Activated naive CD8-positive, alpha-beta T cell treated with anti-CD3 and anti-CD28 coated beads, Interleukin-2, amount 10 ng/mL, durations not matched to agents 7 days and 5 days (primary cell): ENCODE results near the gene SLC46A2. TPM values are rescaled to one million over a fixed set of nuclear protein-coding genes. Genes with fewer than 3 reads are reported as not detected.

ENCODE experiments used
- ATAC-seq: fragments of 150-1000 bp; cut with Tn5 transposase; one replicate; pipeline ENCODE4 v1.10.0; 2021; ENCODE audit warnings: low read depth, moderate library complexity
- POLR2A ChIA-PET: fragments of 350-600 bp; sonication (Branson Sonifier 250); formaldehyde crosslinking; loops from one replicate; lab custom pipeline; 2021; ENCODE audit warnings: antibody characterized with exemption; lab: Charles Lee
- DNase-seq: peaks from one replicate; pipeline ENCODE4 v3.0.0; 2021
- H3K27ac Mint-ChIP-seq: one replicate; pipeline ENCODE4 v1.8.0; 2022; ENCODE audit warnings: mild to moderate bottlenecking, mixed read lengths
- H3K27me3 Mint-ChIP-seq: one replicate; pipeline ENCODE4 v1.8.0; 2022; ENCODE audit warnings: mild to moderate bottlenecking, moderate library complexity, mixed read lengths
- H3K36me3 Mint-ChIP-seq: one replicate; pipeline ENCODE4 v1.8.0; 2021; ENCODE audit warnings: mild to moderate bottlenecking, mixed read lengths
- H3K4me1 Mint-ChIP-seq: one replicate; pipeline ENCODE4 v1.8.0; 2021; ENCODE audit warnings: mixed read lengths
- H3K4me3 Mint-ChIP-seq: one replicate; pipeline ENCODE4 v1.8.0; 2022; ENCODE audit warnings: mild to moderate bottlenecking, moderate library complexity, mixed read lengths
- H3K9me3 Mint-ChIP-seq: one replicate; pipeline ENCODE4 v1.8.0; 2021; ENCODE audit warnings: mixed read lengths
- total RNA-seq, 2 experiments: library from RNA; stranded (reverse); gene quantifications; one replicate each; pipeline ENCODE4 v1.2.3, GENCODE V29; 2021

The SLC46A2 gene
- total RNA-seq, 2 experiments from 2014 or later, result not detected

DNA sequence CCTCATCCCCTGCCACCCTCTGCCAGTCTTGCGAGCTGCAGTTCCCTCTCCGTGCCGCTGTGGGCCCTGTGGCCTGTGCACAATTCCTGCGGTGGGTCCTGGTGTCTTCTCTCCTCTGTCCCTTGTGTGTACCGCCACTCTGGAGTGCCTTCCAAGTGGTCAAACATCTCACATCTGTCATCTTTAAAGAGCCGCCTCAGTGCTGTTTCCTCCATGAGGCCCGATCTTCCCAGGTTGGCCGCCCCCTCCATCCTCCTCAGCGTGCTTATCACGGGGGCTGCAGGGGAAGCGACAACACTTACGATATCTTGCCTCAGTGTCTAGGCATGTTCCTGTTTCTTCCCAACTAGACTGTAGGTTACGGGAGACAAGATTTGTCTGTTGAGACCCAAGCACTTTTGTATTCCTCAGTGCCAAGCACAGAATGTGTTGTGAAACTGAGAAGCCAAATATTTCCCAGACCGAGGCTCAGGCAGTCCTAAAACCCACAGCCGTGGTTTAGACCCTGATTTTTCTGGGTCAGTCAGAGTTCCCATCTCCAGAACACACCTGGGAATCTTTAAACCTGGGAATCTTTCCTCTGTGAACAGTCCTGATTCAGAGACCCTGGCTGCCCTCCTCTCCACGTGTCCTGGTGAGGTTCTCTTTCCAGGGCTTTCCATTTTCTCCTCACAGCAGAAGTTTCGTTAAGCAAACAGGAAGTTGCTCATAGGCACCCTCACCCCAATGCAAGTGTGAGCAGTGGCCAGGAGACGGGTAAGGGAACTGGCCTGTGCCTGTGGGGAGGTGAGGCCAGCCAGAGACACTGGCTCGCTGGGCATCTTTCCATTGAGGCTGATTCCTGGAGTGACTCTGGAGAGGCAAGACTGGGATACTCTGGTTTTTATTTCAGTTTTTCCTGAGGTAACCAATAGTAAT lies 28.8 kb downstream of the SLC46A2 start:
- Mint-ChIP-seq H3K27ac (no peak overlapping the region), H3K27me3 (no peaks in the 10 kb centered on the region), H3K36me3 (peaks cover 8% of the 10 kb centered on the region), H3K9me3 (no peaks in the 10 kb centered on the region), H3K4me1 (peaks cover 14% of the 10 kb centered on the region), H3K4me3 (no peak overlapping the region)
- DNase-seq (no peak), ATAC-seq (no peak)
- POLR2A ChIA-PET, result no interaction called here

DNA sequence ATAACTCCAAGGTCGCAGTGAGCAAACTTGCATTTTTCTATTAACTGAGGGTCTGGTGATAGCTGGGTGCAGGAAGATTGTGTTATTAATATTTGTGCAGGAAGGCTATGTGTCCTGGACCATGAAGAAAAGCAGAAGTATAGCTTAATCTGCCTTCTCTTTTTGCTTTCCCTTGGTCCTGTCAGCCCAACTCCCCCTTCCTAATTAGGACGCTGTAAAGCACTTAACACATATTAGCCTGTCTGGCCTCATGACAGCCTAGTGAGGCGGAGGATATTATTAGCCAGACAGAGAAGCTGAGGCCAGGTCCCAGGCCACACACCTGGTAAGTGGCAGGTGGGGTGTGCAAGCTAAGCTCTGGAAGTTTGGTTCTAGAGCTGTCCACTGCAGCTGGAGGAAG lies 29.5 kb downstream of the SLC46A2 start:
- no peak for DNase-seq
- Mint-ChIP-seq H3K27ac (no peak overlapping the region), H3K27me3 (no peaks in the 10 kb centered on the region), H3K4me3 (no peak overlapping the region), H3K9me3 (no peaks in the 10 kb centered on the region), H3K4me1 (peaks cover 14% of the 10 kb centered on the region), H3K36me3 (peaks cover 8% of the 10 kb centered on the region)
- no peak for ATAC-seq
- POLR2A ChIA-PET, result no interaction called here

DNA sequence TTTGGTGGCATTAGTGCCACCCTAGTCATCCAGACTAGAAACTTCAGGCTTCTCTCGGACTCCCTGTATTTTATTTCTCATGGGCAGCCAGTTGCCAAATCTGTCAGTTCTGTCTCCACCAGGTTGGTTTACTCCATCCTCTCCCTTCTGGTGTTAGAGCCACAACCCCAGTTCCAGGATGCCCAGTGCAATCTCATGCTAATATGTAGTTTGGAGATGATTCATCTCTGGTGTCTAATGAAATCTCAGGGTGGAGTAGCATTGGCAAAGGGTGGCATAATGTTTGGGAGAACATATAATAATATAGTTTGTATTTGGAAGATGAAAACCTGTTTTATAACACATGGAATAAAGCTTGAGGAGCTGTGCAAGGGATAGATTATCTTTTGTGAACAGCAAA lies 30.2 kb downstream of the SLC46A2 start:
- Mint-ChIP-seq H3K9me3 (no peaks in the 10 kb centered on the region), H3K36me3 (peaks cover 5% of the 10 kb centered on the region), H3K27ac (no peak overlapping the region), H3K27me3 (no peaks in the 10 kb centered on the region), H3K4me1 (peaks cover 14% of the 10 kb centered on the region), H3K4me3 (no peak overlapping the region)
- no peak for ATAC-seq
- DNase-seq, result no peak
- POLR2A ChIA-PET, result no interaction called here

DNA sequence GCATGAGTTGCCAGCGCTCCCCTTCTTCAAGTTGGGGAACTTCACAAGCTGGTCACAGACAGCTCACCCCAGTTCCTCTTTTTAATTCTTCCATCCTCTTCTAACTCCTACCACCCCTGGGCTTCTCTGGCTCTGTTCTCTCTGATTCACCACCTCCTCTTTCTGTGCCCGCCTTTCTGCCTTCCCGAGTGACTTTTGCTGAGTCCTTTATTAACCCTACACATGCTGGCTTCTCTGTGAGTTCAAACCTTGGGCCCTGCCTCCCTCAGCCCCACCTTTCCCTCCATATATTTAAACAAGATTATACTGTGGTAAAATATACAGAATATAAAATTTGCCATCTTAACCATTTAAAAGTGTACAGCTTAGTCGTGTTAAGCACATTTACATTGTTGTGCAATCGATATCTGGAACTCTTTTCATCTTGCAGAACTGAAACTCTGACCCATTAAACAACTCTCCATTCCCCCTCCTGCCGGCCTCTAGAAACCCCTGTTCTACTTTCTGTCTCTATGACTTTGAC lies 32.0 kb downstream of the SLC46A2 start:
- H3K9me3 Mint-ChIP-seq, result no peaks in the 10 kb centered on the region
- no peak for ATAC-seq
- DNase-seq, result no peak
- H3K27me3 Mint-ChIP-seq, result no peaks in the 10 kb centered on the region
- H3K27ac Mint-ChIP-seq, result no peak overlapping the region
- no peak overlapping the region for H3K4me3 Mint-ChIP-seq
- peaks cover 2% of the 10 kb centered on the region for H3K36me3 Mint-ChIP-seq
- H3K4me1 Mint-ChIP-seq, result peaks cover 10% of the 10 kb centered on the region
- POLR2A ChIA-PET, result no interaction called here

DNA sequence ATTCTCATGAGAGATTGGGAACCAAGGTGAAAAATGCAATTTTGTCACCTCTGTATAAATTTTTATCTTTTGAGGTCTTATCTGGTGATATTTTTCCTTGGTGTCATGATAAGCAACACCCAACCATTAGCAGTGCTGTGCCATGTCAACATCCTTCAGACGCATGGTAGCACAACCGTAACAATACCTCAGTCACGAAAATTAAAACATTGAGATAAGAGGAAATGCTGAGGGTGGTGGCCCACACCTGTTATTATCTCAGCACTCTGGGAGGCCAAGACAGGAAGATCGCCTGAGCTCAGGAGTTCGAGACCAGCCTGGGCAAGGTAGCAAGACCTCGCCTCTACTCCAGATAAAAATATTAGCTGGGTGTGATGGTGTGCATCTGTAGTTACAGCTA lies 32.7 kb downstream of the SLC46A2 start:
- Mint-ChIP-seq H3K4me1 (peaks cover 5% of the 10 kb centered on the region), H3K27ac (no peak overlapping the region), H3K4me3 (no peak overlapping the region), H3K27me3 (no peaks in the 10 kb centered on the region), H3K9me3 (no peaks in the 10 kb centered on the region), H3K36me3 (peaks cover 2% of the 10 kb centered on the region)
- POLR2A ChIA-PET, result no interaction called here
- DNase-seq (no peak), ATAC-seq (no peak)

DNA sequence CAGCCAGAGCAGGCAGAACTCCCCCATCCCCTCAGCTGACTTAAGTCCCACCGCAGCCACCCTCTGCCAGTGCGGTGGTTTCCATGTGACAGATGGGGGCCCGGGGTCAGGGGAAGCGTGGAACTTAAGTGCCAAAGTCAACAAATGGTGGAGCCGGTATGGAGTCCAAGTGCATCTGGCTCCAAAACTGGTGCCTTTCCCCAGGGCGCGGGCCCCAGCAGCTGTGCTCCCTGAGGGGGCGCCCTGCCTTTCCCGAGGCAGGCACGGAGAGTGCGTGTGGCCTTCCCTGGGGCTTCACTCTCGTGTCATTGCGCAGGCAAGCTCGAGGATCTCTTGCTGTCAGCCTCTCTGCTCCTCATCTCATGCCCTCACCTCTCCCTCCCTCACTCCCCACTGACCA lies 33.8 kb downstream of the SLC46A2 start:
- DNase-seq, result no peak
- Mint-ChIP-seq H3K27ac (no peak overlapping the region), H3K4me3 (no peak overlapping the region), H3K27me3 (no peaks in the 10 kb centered on the region), H3K9me3 (no peaks in the 10 kb centered on the region), H3K4me1 (no peaks in the 10 kb centered on the region), H3K36me3 (peaks cover 1% of the 10 kb centered on the region)
- POLR2A ChIA-PET, result no interaction called here
- no peak for ATAC-seq

DNA sequence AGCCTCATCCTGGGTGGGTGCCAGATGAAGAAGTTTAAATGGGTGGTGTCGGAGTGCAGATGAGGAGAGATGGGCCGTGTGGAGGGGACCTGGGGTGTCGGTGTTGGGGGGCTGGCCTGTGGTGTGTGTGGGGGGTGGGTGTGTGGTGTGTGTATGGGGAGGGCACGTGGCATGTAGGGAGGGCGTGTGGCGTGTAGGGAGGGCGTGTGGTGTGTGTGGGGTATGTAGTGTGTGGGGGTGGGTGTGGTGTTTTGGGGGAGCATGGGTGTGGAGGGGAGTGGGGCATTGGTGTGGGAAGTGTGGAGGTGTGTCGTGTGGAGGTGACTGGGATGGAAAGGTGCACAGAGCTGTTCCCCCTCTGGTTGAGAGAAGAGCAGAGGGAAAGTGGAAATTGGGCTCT lies 34.5 kb downstream of the SLC46A2 start:
- Mint-ChIP-seq H3K4me1 (no peaks in the 10 kb centered on the region), H3K9me3 (no peaks in the 10 kb centered on the region), H3K27me3 (no peaks in the 10 kb centered on the region), H3K27ac (no peak overlapping the region), H3K36me3 (peaks cover 4% of the 10 kb centered on the region), H3K4me3 (no peak overlapping the region)
- ATAC-seq, result no peak
- POLR2A ChIA-PET, result no interaction called here
- DNase-seq, result no peak

DNA sequence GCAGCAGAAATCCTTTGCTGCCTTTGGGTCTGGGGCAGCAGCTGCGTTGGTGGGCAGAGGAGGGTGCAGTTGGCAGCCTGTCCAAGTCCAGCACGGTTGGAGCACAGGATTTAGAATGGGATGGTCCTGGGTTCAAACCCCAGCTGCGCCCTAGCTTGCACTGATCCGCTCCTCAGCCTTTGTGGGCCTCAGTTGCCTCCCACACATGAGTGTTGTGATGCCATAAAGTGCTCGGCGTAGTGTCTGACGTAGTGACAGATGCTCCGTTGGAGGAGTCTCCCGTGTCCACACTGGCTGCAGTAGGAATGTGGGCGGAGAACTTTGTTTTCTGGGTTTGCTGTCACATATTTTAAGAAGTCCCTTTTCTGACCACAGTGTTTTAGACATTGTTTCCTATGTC lies 36.0 kb downstream of the SLC46A2 start:
- POLR2A ChIA-PET, result no interaction called here
- H3K27ac Mint-ChIP-seq, result no peak overlapping the region
- DNase-seq (no peak), ATAC-seq (no peak)
- H3K4me1 Mint-ChIP-seq, result no peaks in the 10 kb centered on the region
- peaks cover 7% of the 10 kb centered on the region for H3K36me3 Mint-ChIP-seq
- H3K9me3 Mint-ChIP-seq, result no peaks in the 10 kb centered on the region
- no peaks in the 10 kb centered on the region for H3K27me3 Mint-ChIP-seq
- no peak overlapping the region for H3K4me3 Mint-ChIP-seq

DNA sequence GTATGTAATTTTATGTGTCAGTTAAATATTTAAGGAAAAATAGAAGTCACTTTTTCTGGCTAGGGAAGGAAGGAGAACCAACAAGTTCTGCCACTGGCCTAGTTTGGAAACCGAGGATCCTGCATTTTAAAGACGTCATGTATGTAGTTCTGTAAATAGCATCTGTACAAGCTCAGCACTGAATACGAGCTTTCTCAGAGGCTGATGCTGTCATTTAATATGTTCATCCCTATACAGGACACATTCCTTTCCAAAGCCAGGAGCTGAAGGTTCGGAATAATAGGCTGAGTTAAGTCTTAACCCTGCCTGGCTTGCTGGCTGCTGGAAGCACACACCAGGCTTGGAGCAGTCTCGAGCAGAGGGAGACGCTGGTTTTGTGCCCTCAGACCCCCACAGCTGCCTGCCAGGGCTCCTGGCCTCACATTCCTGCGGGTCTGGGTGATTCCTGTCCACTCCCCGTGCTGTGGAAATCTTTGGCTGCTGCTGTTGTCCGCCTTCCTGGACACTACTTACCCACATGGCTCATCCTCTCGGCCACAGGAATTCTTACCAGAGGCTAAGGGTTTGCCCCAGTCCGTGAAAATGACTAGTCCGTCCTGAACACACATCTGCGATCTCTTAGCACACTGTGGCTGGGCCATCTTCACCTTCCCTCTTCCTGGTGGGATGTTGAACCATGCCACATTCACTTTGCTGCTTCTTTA lies 36.6 kb downstream of the SLC46A2 start:
- Mint-ChIP-seq H3K27me3 (no peaks in the 10 kb centered on the region), H3K27ac (no peak overlapping the region), H3K4me1 (no peaks in the 10 kb centered on the region), H3K9me3 (no peaks in the 10 kb centered on the region), H3K4me3 (no peak overlapping the region), H3K36me3 (peaks cover 7% of the 10 kb centered on the region)
- ATAC-seq (no peak), DNase-seq (no peak)
- POLR2A ChIA-PET, result interaction anchor here (0.5 kb wide), 1 partner anchor 94 kb away, joined by 5 read pairs; no protein-coding TSS in a partner anchor

DNA sequence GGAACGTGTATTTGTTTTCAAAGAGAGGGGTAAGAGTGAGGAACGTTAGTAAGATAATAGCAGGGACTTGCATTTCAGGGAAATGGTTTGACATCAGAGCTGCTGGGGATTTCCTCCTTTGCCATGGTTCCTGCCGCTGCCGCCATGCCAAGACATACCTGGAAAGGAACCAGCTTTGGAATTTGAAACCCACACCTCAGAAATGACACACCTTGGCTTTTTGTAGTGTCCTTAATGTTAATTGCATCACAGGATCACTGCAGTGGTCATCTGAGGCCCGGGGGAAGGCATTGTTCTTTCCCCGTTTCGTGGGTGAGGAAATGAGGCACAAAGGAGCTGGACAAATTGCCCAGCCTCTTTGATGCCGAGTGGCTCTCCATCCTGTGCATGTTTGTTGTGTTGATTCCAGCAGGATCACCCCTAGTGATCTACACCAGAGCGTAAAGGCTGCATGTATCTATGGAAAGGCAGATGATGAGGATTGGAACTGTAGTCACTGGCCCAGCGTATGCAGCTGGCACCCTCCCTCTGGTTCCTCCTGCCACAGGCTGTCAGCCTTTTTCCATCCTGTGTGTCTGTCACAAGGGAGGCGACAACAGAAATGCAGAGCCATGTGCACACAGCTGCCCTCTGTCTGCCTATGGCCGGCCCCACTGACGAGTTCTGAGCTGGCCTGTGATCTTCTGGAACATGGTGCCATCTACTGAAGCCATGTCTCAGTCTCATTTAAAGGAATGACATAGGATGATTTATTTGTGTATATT lies 37.8 kb downstream of the SLC46A2 start:
- H3K4me1 Mint-ChIP-seq, result peaks cover 1% of the 10 kb centered on the region
- POLR2A ChIA-PET, result no interaction called here
- ATAC-seq (no peak), DNase-seq (no peak)
- H3K27ac Mint-ChIP-seq, result no peak overlapping the region
- H3K36me3 Mint-ChIP-seq, result peaks cover 7% of the 10 kb centered on the region
- H3K9me3 Mint-ChIP-seq, result no peaks in the 10 kb centered on the region
- H3K4me3 Mint-ChIP-seq, result no peak overlapping the region
- H3K27me3 Mint-ChIP-seq, result no peaks in the 10 kb centered on the region

DNA sequence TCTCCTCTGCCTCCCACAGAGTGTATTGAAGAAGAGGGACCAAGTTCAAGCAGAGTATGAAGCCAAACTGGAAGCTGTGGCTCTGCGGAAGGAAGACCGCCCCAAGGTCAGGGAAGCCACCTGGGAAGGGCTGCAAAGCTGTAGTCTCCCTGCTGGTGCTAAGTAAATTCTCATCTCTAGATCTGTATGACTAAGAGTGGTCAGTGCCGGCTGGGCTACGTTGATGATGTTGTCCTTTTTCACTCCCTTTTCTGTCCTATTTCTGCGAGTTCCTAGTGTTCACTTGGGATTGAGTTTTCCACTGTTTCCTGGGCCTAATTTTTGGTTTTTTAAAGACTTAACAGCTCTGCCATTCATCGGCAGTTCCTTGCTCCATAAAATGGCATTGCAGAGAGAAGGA lies 39.8 kb downstream of the SLC46A2 start:
- H3K27ac Mint-ChIP-seq, result no peak overlapping the region
- peaks cover 3% of the 10 kb centered on the region for H3K4me1 Mint-ChIP-seq
- no peaks in the 10 kb centered on the region for H3K27me3 Mint-ChIP-seq
- H3K36me3 Mint-ChIP-seq, result peaks cover 8% of the 10 kb centered on the region
- no peak overlapping the region for H3K4me3 Mint-ChIP-seq
- POLR2A ChIA-PET, result no interaction called here
- no peaks in the 10 kb centered on the region for H3K9me3 Mint-ChIP-seq
- ATAC-seq, result no peak
- no peak for DNase-seq

DNA sequence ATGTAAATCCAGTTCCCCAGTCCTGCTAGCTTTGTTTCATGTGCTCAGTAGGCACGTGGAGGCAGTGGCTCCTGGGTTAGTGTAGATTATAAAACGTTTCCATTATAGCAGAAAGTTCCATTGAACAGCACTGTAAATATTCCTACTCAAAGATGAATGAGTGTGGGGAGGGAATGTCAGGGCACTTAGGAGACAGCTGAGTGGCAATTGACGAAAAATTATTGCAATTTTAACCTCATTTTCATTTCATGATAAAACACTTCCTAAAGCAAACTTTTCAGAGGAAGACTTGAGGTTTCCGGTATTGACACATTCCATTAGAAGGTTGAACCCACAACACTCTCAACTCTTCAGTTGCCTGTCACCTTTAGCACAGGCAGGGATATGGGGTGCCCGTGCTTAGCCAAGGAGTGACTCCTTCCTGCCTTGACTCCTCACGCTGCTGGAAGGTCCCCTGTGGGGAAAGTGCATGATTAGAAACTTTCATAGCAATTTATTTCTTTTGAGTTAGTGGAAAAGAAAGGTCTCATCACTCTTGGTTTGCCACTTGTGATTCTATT lies 41.2 kb downstream of the SLC46A2 start:
- Mint-ChIP-seq H3K4me1 (peaks cover 3% of the 10 kb centered on the region), H3K36me3 (peaks cover 8% of the 10 kb centered on the region), H3K4me3 (no peak overlapping the region), H3K27ac (no peak overlapping the region), H3K27me3 (no peaks in the 10 kb centered on the region), H3K9me3 (no peaks in the 10 kb centered on the region)
- no peak for DNase-seq
- POLR2A ChIA-PET, result no interaction called here
- ATAC-seq, result no peak
